A673 (cell line): ENCODE measurements around the gene CTNNA3.

Experiments
- CTCF ChIP-seq: fragments of 300-800, 200-600 bp; sonication (generic); conservative IDR thresholded peaks from 2 replicates; pipeline ENCODE4 v1.5.1; 2017; ENCODE audit warnings: low read depth, mild to moderate bottlenecking, antibody characterized with exemption, low read length, moderate library complexity, mixed read lengths
- EZH2 ChIP-seq: fragments of 200-600 bp; sonication (generic); IDR thresholded peaks from 2 replicates; pipeline ENCODE4 v1.6.1; 2017; ENCODE audit warnings: borderline replicate concordance, low read depth, mild to moderate bottlenecking, mixed read lengths, antibody characterized with exemption, low read length; ENCODE audit not compliant: poor library complexity, severe bottlenecking

GRCh38 chr10:67678335-67678974, 17.5 kb downstream of the CTNNA3 start:
- no peak for TF ChIP-seq CTCF
- no peak for TF ChIP-seq EZH2
